OCI-LY3 (cell line): ENCODE results near the gene RNF152.
"Not testable (repeated sequence)": the region's sequence is repeated elsewhere in the genome, so short reads cannot be mapped to it uniquely, and the experiment has no call there.

Source experiments
- H2AFZ ChIP-seq: fragments of 200-600, 300-600 bp; shearing (Covaris generic); 2 replicates; pipeline ENCODE4 v1.6.0; 2014; ENCODE audit warnings: antibody characterized with exemption, low read depth, low read length
- H3K27ac ChIP-seq: fragments of 200-600, 300-600 bp; sonication (generic); 2 replicates; pipeline ENCODE4 v1.5.1; 2014; ENCODE audit warnings: mild to moderate bottlenecking, low read length, moderate library complexity, mixed read lengths
- H3K27me3 ChIP-seq: fragments of 200-600, 300-600 bp; sonication (generic); 2 replicates; pipeline ENCODE4 v1.6.1; 2014; ENCODE audit warnings: low read depth, low read length, mixed read lengths
- H3K36me3 ChIP-seq: fragments of 200-600, 300-600 bp; sonication (generic); replicated peaks from 2 replicates; pipeline ENCODE3; 2014; ENCODE audit warnings: low read depth, low read length, mixed read lengths
- H3K4me1 ChIP-seq: fragments of 300-600, 200-600 bp; sonication (generic); 2 replicates; pipeline ENCODE4 v1.6.1; 2014; ENCODE audit warnings: low read length, mixed read lengths
- H3K4me2 ChIP-seq: fragments of 200-600, 300-600 bp; sonication (generic); 2 replicates; pipeline ENCODE4 v1.6.1; 2014; ENCODE audit warnings: low read length, mixed read lengths
- H3K4me3 ChIP-seq: fragments of 300-600, 200-600 bp; sonication (generic); 2 replicates; pipeline ENCODE4 v1.5.1; 2014; ENCODE audit warnings: antibody characterized with exemption, mild to moderate bottlenecking, low read length, moderate library complexity
- H3K79me2 ChIP-seq: fragments of 300-600, 200-600 bp; shearing (Covaris generic); 2 replicates; pipeline ENCODE4 v1.6.1; 2014; ENCODE audit warnings: mild to moderate bottlenecking, low read length, mixed read lengths
- H3K9ac ChIP-seq: fragments of 300-600, 200-600 bp; shearing (Covaris generic); 2 replicates; pipeline ENCODE4 v1.6.0; 2014; ENCODE audit warnings: mild to moderate bottlenecking, low read length, moderate library complexity
- H3K9me3 ChIP-seq: fragments of 200-600, 300-600 bp; shearing (Covaris generic); 2 replicates; pipeline ENCODE4 v1.6.1; 2014; ENCODE audit warnings: low read length, mixed read lengths; ENCODE audit not compliant: insufficient read depth
- H4K20me1 ChIP-seq: fragments of 200-600, 300-600 bp; sonication (generic); 2 replicates; pipeline ENCODE4 v1.6.1; 2016; ENCODE audit warnings: low read length, mixed read lengths; ENCODE audit not compliant: insufficient read depth
- CTCF ChIP-seq: fragments of 200-600, 300-600 bp; sonication (generic); IDR thresholded peaks from 2 replicates; pipeline ENCODE4 v1.5.1; 2014; ENCODE audit warnings: antibody characterized with exemption, low read length, low read depth
- EZH2phosphoT487 ChIP-seq: fragments of 200-600 bp; shearing (Covaris generic); IDR thresholded peaks from 2 replicates; pipeline ENCODE4 v1.6.1; 2018; ENCODE audit warnings: antibody characterized with exemption, mixed run types, low read depth

RNF152 gene

GRCh38 chr18:61797696-61798590, 94.9 kb downstream of the RNF152 start:
- H4K20me1 ChIP-seq: no peaks in the 10 kb centered on the region
- no peaks in the 10 kb centered on the region for H3K36me3 ChIP-seq
- no peak overlapping the region for H3K4me3 ChIP-seq
- no peaks in the 10 kb centered on the region for H3K4me1 ChIP-seq
- TF ChIP-seq EZH2phosphoT487 (no peak), CTCF (no peak)
- H3K9ac ChIP-seq: no peak overlapping the region
- H2AFZ ChIP-seq: no peak overlapping the region
- H3K79me2 ChIP-seq: no peaks in the 10 kb centered on the region
- H3K9me3 ChIP-seq: no peaks in the 10 kb centered on the region
- H3K27me3 ChIP-seq: peaks cover 36% of the 10 kb centered on the region
- no peak overlapping the region for H3K4me2 ChIP-seq
- H3K27ac ChIP-seq: no peak overlapping the region

- Histone ChIP-seq H3K9ac (no peak overlapping the region), H3K4me1 (no peaks in the 10 kb centered on the region), H3K27me3 (peaks cover 46% of the 10 kb centered on the region), H3K9me3 (no peaks in the 10 kb centered on the region), H3K4me2 (no peak overlapping the region), H2AFZ (no peak overlapping the region), H3K36me3 (no peaks in the 10 kb centered on the region), H4K20me1 (no peaks in the 10 kb centered on the region), H3K79me2 (no peaks in the 10 kb centered on the region), H3K27ac (no peak overlapping the region), H3K4me3 (no peak overlapping the region)
- TF ChIP-seq EZH2phosphoT487 (no peak), CTCF (no peak)
Measured at GRCh38 chr18:61791031-61791430, 101.8 kb downstream of the RNF152 start.

- not testable (repeated sequence) for H4K20me1 ChIP-seq, H3K79me2 ChIP-seq, H3K4me2 ChIP-seq, H3K9me3 ChIP-seq, H3K36me3 ChIP-seq, H3K27ac ChIP-seq, H3K4me1 ChIP-seq, H3K9ac ChIP-seq, H3K4me3 ChIP-seq, H2AFZ ChIP-seq
- peaks cover 58% of the 10 kb centered on the region for H3K27me3 ChIP-seq
Measured at GRCh38 chr18:61787011-61787670, 105.7 kb downstream of the RNF152 start.

DNA sequence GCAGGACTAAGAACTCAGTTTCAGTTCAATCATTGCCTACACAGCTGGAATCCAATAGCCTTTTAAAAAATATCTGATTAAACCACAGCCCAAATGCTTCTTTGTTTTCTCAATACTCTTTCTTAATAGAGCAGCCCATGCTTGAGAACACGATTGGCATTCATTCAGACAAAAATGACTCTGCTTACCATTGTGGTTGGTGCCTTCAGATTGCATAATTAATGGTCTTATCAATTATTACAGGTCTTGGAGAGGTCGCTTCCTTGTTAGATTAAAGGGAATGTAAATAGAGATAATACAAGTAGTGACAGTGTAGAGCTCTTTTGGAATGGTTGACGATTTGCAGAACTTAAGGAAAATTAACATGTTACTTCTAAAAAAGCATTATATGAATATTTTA, 107.2 kb downstream of the RNF152 start:
- no peak overlapping the region for H2AFZ ChIP-seq
- TF ChIP-seq EZH2phosphoT487 (no peak), CTCF (no peak)
- H3K27me3 ChIP-seq: peaks cover 43% of the 10 kb centered on the region
- no peaks in the 10 kb centered on the region for H4K20me1 ChIP-seq
- H3K4me1 ChIP-seq: no peaks in the 10 kb centered on the region
- no peak overlapping the region for H3K27ac ChIP-seq
- no peaks in the 10 kb centered on the region for H3K79me2 ChIP-seq
- no peak overlapping the region for H3K9ac ChIP-seq
- no peak overlapping the region for H3K4me2 ChIP-seq
- no peaks in the 10 kb centered on the region for H3K9me3 ChIP-seq
- H3K4me3 ChIP-seq: no peak overlapping the region
- no peaks in the 10 kb centered on the region for H3K36me3 ChIP-seq
